ENCODE measurements around the gene FTCD. TPM values are rescaled to one million over a fixed set of nuclear protein-coding genes. Genes with fewer than 3 reads are reported as not detected.
"Not testable (repeated sequence)": the region's sequence is repeated elsewhere in the genome, so short reads cannot be mapped to it uniquely, and the experiment has no call there.

FTCD gene
- total RNA-seq, 1 experiment from 2014 or later: 0.36 TPM

DNA sequence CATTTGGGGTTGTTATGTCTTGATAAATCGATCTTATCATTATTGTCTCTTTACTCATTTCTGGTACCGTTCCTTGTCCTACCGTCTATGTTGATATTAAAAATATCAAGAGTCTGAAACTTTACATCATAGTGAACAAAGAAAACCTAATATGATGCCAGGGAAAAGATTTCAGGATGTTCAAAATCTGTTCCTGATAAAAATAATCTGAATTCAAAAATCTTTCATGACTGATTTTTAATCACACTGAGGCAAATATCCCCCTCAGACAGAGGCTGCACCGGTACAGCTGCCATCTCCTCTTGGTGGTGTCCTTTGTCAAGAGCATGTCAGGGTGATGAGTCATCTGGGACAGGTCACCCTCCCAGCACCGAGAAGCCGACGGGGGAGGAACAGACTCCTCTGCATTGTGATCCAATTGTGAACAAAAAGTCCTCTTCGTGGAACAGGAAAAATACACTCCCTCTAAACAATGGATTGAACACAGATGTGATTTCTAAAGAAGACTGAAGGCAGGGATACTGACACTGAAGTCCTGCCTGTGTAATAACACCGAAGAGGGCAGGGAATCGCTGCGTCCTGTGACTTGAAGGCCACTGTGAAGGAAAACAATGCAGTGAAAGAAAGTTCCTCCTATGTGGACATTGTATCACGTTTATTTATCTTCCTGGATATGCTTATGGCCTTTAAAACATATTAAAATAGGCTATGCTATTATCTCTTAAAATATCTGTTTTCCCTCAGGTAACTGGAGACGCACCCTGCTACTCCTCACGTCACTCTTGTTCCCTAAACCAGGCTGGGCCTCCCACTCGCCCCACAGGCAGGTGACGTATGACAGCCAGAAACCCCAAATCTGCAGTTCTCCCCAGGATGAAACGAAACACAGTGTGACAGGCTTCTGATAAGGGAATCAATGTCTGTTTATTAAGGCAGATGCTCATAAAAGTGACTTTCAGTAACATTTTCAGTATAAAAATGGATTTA lies 33.1 kb upstream of the FTCD start:
- DNase-seq (ENCODE audit: low read depth): peak; percentile 84

DNA sequence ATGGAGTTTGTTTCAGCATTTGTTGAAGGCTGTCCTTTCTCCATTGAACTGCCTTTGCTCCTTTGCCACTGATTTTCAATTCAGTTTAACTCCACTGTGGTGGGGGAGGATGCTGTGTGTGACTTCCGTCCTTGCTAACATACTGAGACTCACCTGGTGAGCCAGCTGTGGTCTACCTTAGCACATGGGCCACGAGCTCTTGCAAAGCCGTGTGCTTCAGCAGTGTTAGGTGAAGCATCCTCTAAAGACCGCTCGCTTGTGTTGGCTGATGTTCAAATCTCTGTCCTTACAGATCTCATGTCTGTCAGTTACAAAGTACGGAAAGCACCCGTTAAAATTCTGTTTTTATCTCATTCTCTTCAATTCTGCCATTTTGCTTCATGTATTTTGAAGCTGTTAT lies 32.4 kb upstream of the FTCD start:
- DNase-seq (ENCODE audit: low read depth): no peak

DNA sequence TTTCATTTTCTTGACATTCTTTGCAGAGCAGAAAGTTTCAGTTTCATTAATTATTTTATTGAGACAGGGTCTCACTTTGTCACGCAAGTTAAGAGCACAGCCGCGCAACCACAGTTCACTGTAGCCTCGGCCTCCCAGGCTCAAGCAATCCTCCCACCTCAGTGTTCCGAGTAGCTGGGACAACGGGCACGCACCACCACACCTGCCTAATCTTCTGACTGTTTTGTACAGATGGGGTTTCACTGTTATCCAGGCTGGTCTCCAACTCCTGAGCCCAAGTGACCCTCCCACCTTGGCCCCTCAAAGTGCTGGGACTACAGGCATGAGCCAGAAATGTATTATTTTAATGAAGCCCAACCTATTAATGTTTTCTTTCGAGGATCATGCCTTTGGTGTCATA lies 31.9 kb upstream of the FTCD start:
- DNase-seq (ENCODE audit: low read depth): no peak

DNA sequence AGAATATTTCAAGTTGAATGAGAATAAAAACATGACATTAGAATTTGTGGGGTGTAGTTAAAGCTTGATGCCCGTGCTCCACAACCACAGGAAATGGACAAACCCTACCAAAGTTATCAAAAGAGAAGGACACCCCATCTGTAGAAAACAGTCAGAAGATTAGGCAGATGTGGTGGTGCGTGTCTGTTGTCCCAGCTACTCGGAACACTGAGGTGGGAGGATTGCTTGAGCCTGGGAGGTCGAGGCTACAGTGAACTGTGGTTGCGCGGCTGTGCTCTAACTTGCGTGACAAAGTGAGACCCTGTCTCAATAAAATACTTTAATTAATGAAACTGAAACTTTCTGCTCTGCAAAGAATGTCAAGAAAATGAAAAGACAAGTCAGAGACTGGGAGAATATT lies 30.3 kb upstream of the FTCD start:
- DNase-seq (ENCODE audit: low read depth): peak; percentile 10

DNA sequence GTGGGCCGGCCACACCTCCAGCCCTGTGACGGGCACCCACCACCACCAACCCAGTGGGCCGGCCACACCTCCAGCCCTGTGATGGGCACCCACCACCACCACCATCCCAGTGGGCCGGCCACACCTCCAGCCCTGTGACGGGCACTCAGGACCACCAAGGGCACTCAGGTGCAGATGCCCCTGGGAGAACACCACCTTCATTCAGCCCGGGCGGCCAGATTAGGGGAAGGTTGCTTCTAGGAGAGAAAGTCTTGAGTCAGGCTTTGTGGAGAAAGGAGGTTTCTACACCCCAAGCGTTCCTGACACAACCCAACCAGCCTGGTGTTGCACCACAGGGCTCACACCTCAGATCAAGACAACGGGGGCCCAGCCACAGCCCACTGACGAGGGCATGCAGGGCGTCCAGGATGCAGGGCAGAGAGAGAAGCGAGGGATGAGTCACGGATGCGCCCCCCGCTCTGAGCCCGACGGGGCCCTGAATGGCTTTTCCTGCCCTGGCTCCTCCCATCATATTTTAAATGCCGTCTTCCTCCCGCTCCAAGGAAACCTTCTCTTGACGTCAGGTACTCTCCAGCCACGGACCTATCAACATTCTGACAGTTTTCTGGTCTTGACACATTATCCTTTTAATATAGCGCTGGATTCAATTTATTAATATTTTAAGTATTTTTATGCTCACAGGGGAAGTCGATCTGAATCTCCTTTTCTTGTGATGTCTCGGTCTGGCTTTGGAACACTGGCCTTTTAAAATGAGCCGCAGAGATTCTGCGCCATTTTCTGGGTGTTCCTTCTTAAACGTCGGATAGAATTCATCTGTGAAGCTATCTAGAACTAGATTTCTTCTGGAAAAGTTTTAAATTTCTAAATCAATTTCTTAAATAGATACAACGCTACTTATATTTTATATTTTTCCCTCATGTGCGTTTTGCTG lies 29.5 kb upstream of the FTCD start:
- DNase-seq (ENCODE audit: low read depth): peak; percentile 79

DNA sequence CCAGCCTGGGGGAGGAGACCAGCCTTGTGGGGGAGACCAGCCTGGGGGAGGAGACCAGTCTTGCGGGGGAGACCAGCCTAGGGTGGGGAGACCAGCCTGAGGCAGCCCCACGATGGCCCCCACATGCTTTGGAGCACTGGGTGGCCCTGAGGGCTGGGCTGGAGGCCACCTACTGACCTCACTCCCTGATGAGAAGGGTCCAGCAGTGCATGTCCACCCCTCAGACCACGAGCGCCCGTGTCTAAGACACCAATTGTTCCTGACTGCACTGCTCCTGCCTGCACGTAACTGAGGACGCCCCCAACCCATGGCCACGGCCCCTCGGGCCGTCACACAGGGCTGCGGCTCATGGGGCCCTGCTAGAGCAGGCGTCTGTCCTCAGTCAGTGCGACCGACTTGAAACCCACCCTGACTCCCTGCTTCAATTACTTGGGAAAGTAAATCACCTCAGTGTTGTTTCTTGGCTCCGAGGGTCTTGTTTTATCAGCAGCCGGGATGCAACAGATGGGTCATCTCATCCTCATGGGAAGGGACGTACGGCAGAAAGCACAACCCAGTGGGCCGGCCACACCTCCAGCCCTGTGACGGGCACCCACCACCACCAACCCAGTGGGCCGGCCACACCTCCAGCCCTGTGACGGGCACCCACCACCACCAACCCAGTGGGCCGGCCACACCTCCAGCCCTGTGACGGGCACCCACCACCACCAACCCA lies 28.7 kb upstream of the FTCD start, which contains the start of gene SPATC1L:
Gene SPATC1L (minus strand): TSS at position 550 of the 715 bp plus-strand sequence. CDS start 1,643 bp downstream, outside the sequence.
- DNase-seq (ENCODE audit: low read depth): peak; percentile 71

DNA sequence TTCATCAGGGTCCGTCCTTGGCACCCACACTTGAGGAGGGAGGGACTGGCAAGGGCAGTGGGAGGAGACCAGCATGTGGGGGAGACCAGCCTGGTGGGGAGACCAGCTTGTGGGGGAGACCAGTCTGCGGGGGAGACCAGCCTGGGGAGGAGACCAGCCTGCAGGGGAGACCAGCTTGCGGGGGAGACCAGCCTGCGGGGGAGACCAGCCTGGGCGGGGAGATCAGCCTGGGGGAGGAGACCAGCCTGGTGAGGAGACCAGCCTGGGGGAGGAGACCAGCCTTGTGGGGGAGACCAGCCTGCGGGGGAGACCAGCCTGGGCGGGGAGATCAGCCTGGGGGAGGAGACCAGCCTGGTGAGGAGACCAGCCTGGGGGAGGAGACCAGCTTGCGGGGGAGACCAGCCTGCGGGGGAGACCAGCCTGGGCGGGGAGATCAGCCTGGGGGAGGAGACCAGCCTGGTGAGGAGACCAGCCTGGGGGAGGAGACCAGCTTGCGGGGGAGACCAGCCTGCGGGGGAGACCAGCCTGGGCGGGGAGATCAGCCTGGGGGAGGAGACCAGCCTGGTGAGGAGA lies 28.0 kb upstream of the FTCD start:
- DNase-seq (ENCODE audit: low read depth): not testable (repeated sequence)

DNA sequence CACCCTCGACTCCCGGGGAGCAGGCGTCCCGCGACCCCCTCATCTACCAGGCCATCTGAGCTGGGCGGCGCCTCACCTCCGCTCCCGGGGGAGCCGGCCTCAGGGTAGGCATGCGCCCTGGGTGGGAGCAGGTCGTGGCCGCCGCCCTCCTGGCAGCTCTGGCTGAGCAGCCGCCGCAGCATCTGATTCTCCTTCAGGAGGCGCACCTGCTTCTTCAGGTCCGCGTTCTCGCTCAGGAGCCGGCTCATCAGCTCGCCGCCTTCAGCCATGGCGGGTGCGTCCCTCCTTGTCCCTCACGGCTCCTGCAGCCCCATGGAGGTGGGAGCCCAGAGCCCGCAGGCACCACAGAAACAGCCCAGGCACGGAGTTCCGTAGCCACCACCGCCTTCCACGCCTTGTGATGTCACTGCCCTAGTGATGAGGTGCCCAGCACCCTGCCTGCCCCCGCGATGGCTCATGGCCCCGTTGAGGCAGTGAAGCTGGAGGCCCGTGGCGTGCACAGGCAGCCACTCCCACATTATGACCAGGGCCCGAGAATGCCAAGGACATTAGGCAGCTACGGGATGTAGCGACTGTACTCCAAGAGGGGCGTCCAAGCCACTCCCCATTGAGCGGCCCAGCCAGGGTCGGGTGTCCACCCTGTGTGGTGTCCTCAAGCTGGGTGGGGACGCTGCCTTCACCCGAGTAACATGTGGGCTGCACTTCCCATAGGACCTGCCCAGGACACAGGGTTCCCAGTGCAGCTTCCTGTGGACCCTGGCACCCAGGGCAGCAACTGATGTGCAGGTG lies 27.4 kb upstream of the FTCD start:
- no peak for DNase-seq (ENCODE audit: low read depth)

DNA sequence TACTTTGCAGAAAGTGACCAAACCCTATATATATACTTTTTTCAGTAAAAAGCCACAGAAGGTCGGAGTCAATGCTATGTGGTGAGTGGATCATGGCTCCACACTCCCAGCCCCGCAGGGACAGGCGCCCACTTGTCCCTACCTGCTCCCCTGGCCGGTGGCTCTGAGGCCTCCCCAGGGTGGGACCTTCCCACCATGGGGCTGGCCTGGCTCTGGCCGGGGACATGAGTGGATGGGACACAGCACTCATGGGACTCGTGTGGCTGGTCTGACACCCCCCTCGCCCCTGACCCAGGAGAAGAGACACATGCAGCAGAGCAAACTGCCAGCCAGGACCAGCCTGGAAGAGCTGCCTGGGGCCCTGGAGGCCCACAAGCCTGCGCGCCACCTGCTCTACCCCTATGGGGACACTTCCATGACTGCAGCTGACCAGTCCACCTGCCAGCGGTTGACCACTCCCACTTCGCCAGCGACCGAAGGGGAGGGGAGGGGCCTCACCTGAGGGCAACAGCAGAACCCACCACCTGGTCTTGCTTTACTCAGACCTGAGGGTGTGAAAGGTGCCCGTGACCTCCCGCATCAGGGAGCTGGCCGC lies 26.7 kb upstream of the FTCD start:
- DNase-seq (ENCODE audit: low read depth): no peak

DNA sequence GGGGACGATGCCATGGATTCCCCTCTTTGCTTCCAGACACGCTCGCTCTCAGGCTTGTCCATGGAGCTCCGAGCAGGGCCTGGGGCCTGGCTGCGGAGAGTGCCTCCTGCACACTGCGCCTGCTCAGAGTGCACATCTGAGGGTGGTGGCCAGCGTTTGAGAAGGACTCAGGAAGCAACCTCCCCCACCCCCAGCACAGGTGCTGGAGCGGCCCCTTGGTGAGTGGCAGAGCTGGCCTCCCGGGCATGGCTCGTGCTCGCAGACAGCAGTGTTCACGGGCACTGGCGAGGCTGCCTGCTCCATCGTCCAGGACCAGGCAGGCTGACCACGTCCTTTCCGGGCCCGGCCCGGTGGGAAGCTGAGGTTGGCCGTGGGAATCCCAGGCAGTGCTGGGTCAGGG lies 26.1 kb upstream of the FTCD start:
- DNase-seq (ENCODE audit: low read depth): no peak

DNA sequence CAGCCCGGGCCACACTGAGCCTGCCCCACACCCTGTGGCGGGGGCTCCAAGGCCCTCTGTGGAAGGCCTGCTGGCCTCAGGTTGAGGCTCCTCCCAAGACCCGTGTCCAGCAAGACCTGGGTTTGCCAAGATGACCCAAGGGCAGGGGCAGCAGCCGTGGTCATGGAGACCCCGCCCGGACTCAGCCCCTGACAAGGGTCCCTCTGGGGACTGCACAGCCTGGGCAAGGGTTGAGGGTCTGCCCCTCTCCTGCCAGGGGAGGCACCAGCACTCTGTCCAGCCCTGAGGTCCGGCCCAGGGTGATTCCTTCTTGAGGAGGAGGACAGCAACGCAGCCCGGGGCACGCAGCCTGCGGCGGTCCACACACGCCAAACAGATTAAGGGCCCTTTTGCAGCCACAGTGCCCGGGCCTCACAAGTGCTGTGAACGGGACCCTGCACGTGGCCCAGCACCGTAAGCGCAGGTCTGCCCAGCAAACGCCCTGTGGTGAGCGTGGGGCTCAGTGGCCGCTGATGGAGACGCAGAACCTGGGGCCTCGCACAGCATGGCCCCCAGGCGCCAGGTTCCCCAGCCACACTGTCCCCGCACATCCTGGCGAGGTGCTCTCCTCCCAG lies 25.5 kb upstream of the FTCD start:
- DNase-seq (ENCODE audit: low read depth): no peak

DNA sequence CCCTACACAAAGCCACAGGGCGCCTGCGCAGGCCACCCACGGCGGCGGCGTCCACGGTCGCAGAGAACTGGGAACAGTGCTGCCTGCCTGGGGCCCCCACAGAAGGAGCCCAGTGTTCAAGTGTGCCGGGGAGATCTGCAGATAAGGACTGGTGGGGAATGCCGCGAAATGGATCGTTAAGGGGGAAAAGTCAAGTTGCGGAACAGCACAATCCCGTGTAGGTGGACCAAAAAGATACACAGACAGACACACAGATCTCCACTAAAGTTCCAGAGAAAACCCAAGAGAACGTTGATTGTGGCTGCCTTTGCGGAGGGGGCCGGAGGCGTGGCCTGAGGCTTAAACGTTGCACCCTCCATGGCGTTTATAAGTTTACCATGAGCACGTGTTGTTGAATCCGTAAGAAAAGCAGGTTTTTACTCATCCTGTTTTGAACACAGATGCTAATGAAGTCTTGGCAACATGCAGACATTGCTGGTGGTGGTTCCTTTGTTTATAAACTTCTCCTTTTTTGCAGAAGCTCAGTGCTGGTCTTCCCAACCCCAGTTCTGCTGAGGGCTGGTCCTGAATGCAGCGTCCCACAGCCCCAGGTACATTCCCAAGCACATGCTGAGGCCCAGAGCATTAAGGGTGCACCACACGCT lies 24.8 kb upstream of the FTCD start:
- no peak for DNase-seq (ENCODE audit: low read depth)

DNA sequence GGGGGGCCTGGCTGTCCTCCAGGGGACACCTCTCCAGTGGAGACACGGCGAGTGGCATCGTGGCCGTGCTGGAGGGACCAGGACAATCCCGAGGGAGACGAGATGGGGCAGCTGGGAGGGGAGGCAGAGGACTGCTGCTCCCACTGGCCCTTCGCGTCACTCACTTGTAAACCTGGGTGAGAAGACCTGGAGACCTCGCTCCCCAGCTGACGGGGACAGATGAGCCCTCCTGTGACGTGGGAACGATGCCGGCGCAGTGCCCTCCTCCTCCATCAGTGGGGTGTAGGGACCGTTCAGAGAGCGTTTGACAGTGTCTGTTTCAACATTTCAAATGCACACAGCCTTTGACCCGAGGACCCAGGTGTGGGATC lies 24.3 kb upstream of the FTCD start:
- no peak for DNase-seq (ENCODE audit: low read depth)

DNA sequence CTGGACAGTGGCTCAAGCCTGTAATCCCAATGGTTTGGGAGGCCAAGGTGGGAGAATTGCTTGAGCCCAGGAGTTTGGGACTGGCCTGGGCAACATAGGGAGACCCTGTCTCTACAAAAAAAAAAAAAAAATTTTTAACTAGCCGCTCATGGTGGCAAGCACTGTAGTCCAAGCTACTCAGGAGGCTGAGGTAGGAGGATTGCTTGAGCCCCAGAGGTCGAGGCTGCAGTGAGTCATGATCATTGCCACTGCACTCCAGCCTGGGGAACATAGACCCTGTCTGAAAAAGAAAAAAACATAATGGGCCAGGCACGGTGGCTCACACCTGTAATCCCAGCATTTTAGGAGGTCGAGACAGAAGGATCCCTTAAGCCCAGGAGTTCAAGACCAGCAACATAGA lies 23.6 kb upstream of the FTCD start:
- DNase-seq (ENCODE audit: low read depth): no peak

DNA sequence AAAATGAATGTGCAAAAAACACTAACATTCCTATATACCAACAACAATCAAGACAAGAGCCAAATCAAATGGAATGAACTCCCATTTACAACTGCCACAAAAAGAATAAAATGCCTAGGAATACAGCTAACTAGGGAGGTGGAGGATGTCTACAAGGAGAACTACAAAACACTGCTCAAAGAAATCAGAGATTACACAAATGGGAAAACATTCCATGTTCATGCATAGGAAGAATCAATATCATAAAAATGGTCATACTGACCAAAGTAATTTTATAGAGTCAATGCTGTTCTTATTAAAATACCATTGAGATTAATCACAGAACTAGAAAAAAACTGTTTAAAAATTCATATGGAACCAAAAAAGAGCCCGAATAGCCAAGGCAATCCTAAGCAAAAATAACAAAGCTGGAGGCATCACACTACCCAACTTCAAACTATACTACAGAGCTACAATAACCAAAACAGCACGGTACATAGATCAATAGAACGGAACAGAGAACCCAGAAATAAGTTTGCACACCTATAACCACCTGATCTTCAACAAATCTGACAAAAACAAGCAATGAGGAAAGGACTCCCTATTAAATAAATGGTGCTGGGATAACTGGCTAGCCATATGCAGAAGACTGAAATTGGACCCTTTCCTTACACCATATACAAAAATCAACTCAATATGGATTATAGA lies 21.2 kb upstream of the FTCD start:
- DNase-seq (ENCODE audit: low read depth): not testable (repeated sequence)

DNA sequence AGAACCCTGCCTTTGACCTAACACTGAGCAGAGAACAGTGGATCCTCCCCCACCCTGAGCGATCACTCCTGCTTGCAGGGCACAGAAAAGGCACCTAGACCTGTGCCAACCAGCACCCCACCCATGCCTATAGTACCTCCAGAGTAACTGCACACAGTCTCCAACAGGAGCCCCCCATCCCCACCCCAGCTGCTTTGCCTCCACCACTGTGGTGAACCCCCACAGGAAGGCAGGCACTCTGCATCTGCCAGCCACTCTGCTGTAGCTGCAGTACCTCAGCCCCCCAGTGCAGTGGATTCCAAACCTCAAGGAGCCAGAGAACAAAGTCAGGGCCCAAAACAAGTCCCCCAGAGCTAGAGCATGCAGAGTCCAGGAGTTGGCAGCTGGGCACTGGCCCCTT lies 18.2 kb upstream of the FTCD start:
- no peak for DNase-seq (ENCODE audit: low read depth)

DNA sequence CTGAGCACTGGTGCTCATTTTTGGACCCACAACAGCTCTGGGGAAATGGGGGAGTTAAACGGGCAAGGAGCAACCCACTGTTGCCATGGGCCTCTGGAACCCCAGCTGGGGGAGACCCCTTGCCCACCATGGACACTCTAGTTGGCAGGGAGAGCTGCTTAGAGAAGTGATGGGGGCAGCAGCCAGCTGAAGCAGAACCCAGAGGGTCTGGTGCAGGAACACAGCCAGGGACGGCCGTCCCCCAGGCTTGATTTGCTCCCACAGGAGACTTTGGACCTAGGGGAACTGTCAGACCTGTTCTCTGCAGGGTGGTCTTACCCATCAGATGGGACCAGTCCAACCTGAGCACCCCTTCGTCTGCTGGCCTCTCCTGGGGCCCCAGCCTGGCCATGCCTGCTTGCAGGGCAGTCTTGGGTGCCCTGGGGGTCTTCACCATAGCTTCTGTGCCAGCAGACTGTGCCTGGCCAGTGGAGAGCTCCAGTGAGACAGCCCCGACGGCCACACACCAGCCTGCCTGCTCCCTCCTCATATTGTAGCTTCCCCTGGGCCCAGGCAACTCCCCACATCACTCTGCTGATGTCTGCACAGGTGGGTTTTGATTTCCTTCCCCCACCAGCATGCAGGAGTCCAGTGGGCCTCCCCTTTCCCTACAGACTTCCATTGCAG lies 17.6 kb upstream of the FTCD start:
- DNase-seq (ENCODE audit: low read depth): no peak
